NCI-H2227 treated with DMSO at 0.1 percent for 48 hours (cell line): Measurements from ENCODE around the gene ADM.

Source experiments
- DNase-seq: peaks from one replicate; lab custom pipeline; 2025; lab: John Stamatoyannopoulos, UW

The ADM gene

DNA sequence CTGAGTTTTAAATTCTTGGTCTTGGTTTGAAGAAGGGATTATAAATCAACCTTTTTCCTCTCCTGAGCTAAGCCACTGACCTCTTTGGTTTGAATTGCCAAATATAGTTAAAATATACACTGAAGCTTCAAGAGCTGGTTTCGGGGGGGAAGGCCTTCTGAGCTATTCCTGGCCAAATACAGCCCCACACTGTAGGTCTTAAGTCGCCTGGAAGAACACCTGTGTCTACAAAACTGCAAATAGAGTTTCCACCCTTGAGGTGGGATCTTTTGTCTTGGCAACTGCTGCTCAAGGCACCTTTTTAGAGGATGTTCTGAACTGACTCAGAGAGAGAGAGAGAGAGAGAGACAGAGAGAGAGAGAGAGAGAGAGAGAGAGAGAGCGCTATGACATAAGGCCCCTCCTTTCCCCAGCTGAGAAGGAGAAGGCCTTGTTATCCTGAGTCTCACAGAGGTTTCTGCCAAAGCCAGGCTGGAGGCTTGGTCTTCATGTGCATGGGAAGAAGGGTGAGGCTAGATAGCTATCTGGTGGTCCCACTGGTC lies 5.5 kb downstream of the ADM start:
- DNase-seq = no peak

DNA sequence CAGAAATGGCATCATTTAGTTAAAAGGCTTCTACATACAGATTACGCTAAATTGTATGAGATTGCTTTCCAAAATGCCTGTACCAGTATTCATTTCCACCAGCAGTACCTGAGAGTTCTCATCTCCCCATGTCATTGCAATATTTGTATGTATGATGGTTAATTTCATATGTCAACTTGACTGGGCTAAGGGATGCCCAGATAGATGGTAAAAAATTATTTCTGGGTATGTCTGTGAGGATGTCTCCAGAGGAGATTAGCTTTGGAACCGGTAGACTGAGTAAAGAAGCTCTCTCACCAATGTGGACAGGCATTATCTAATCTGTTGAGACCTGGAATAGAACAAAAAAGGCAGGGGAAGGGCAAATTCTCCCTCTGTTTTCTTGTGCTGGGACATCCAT lies 6.9 kb downstream of the ADM start:
- no peak for DNase-seq

DNA sequence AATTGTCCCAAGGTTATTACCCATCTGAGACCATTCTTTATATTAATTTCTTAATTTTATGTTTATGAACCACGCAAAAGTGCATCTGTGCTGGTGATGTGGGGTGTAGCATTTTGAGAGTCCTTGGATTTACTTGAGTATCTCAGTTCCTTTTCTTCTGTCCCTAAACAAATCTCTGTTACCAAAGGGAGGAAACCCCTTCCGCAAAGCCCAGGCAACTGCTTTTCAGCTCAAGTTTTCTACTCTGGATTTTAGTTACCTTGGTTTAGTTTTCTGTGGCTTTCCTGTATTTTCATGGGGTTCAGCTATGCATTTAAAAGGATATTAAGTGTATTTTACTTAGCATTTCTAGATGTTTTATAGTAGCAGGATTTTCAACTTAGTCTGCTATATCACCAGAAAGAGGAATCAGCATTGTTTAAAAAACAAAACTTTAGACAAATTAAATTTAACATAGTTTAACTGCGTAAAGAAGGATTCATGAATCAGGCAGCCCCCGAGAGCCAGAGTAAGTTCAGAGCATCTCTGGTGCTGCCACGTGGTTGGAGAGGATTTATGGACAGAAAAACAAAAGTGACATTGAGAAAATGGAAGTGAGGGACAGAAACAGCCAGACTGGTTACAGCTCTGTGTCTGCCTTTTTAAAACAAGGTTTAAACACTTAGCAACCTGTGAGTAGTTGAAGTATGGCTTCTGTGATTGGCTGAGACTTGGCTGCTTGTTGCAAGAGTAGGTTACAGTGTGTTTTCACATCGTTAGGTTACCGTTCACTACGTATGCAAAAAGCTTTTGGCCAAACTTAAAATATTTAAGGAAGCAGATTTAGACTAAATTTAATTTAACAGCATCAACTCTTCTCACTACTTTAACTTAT lies 9.6 kb downstream of the ADM start:
- DNase-seq = peak; percentile 66

DNA sequence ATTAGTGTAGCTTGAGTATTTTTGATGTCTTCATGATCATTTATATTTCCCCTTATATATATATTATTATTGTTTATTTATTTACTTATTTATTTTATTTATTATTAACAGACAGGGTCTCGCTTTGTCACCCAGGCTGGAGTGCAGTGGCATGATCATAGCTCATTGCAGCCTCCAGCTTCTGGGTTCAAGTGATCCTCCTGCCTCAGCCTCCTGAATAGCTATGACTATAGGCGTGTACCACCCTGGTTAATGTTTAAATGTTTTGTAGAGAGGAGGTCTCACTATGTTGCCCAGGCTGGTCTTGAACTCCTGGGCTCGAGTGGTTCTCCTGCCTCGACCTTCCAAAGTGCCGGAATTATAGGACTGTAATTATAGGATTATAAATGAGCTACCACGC lies 10.2 kb downstream of the ADM start:
- no peak for DNase-seq

DNA sequence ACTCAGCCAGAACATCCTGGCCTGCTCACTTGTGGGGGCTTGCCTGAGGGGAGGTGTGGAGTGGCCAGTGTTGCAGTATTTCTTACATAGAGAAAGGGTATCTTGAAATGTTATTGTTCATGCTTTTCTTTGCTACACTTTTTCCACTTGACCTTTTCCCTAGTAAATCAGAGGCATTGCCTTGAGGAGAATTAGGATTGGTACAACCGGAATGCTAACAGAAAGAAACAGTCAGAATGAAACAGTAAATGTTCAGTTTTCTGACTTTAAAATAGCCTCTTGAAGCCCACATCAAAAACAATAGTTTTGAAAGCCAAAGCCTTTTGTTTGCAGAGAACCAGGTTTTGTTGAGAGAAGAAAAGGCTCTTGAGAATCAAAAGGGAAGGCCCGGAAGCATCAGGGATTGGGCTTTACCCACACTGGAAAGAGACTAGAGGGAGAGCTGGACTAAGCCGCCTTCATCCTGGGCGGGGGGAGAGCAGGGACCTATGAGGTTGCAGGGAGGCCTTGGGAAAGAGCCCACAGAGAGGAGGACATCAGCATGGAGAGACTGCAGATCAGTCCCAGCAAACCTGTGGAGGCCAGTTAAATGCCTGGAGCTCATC lies 12.4 kb downstream of the ADM start:
- peak; percentile 11 for DNase-seq

DNA sequence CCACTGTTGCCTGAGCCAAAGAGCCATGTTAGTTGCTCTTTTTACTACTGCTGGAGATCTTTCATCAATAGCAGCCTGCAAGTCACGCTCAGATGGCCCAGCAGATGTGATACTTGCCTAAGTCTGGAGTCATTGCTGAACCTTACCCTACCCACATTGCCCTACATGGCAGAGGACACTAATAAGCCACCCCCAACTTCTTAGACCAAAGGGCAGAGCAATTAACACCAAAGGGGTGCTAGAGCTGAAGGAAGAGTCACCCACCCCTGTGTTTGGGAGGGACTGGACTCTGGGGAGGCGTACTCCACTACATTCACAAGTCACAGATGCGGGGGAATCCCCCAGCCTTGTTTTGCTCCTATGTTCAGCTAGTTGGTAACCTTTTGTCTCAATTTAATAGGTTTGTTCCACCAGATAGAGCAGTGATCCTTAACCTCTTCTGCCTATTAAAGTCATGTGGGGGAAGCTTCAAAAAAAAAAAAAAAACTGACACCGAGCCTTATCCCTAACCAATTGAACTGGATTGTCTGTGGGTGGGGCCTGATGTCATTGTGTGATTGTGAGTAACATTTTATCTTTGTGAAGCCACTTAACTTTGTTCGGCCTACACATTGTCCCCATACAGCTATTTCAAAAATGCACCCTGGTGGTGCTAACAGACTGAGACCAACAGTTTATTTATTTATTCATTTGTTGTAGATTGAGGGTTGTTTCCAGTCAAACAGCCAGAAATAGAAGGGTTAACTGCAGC lies 13.1 kb downstream of the ADM start:
- no peak for DNase-seq

DNA sequence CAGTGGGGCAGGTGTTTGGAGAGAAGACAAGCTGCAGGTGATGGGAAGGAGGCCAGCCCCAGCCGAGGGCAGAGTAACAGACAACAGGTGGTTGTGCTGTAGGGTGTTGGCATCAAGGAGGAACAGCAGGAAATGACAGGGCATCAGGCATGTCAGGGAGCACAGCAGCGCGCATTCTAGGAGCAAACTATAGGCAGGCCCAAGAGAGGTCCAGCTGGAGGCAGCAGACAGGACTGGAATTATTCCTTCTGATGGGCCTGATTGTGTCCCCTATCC lies 13.6 kb downstream of the ADM start:
- no peak for DNase-seq

DNA sequence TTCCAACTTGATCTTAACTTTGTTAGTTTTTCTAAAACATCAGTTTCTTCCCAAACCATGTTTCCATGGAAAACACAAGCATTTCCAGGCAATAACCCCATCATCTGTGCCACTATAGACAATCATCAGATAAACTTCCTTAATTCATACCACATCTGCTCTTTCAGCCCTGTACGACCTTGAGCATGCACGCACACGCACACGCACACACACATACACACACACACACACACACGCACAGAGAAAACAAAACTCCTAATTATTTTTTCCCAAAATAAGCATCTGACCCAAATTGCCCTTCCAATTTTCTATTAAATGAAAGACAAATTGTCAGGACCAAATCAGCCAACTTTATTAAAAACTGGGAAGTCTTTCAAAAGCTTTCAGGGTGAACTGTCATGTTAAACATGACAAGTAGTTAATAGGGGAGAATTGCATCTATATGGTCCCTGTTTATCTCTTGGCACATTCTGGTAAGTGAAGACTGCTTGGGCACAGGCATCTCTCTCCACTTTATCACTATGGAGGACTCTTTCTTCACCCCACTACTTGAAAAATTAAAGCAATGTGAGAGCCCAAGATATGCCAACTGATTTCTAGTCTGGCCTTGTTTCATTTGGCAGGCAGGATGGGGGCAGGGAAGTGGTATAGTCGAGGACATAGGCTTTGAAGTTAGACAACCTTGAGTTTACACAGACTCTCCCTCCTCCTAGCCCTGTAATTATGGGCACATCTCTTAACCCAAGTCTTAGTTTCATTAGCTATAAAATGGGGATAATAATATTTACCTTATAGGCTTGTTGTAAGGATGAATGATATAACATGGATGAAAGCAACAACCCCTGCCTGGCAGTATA lies 15.1 kb downstream of the ADM start:
- DNase-seq = no peak

DNA sequence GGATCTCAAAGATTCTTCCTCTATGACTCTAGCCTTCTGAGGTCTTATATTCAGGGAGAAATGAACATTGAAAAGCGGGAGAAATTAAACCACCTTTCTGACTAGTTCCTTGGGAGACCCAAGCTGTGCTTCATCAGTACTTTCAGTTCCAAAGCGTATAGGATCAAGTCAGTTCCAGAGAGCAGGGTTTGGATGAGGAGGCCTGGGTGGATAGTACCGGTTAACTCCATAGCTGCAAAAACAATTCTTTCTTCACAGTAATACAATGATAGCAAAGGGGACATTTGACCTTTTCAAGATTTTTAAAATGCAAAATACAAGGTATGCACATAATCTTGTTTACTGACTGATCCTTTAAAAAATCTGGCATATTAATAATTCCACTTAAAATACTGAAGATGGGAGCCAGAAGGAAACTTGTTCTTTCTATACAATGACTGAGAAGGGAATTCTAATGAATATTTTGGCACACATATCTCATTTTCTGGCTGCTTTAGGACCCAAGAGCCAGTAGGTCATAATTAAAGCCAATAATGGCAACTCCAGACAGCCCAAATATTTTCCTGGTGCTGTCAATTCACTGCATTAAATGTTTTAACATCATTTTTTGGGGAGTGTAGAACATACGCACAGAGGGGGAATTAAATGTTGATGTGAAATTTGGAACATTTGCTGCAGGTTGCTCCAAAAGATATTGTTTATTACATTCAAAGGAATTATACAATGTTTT lies 16.0 kb downstream of the ADM start:
- no peak for DNase-seq

DNA sequence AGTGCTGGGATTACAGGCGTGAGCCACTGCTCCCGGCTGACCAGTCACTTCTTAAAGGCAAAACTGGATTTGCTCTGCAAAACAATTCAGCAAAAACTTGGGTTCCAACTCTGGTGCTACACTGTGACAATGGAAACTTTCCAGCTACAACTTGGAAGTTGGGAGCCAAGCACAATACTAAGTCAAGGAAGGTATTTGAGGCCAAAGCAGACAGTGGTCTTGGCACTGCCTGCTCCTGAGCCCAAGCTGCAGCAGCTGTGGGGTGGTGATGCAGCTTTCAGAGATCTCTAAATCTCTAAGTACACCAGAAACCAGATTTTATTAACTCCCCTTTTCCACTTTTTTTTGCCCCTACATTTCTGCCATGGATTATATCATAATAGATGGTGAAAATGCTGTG lies 17.5 kb downstream of the ADM start:
- no peak for DNase-seq

DNA sequence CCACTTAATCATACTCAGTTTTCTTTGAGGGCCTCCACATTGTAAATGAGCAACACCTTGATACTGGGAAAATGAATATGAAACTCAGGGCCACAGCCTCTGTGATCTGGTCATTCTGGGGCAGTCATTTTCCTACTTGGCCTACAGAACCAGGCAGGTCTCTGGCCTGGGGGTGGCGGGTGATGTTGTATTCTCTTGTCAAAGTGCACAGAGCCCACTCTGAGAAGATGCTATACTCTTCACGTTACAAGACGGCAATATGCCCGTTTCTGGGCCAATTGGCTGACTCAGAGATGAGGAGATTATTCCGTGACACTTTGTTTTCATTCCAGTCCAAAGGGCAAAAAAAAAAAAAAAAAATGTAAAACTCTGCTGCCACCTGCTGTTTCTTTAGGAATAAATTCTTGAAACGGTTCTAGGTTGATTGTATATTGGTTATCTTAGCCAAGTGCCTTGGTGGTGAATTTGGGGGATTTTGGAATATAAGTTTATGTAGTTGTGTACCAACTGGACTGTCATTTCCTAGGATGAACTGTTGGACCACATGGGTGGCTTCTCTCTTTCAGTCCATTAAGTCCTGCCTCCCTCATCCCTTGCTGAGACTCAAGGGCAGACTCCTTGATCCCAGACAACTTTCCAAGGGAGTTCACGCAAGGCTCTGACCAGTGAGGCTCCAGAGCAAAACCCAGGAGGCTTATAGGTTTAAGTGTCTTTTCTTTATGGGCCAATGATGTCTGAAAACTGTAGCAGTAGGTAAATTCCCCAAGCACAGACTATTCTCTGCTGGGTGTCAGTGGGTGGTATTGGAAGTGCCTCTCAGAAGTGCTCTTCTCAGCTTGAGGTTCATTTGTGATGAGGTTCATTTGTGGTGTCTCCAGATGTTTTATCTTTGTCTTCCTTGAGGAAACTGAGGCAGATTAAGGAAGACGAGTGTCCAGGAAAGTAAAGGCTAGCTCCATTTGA lies 18.2 kb downstream of the ADM start:
- peak; percentile 63 for DNase-seq

DNA sequence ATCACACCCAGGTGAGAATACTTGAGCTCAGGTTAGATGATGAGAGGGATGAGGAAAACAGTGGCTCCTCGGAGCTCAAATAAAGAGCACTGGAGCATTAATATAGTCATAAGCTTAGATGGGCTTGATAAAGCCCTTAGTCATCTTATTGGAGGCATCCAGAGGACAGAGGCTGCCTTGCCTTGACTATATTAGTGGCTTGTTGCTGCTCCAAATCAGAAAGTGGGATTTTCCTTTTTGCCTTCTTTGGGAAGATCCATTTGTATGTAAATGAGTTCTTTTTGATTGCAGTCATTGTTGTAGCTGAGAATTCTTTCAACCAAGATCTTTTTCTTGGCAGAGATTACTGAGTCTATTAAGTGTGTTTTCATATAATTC lies 18.9 kb downstream of the ADM start:
- DNase-seq = no peak

DNA sequence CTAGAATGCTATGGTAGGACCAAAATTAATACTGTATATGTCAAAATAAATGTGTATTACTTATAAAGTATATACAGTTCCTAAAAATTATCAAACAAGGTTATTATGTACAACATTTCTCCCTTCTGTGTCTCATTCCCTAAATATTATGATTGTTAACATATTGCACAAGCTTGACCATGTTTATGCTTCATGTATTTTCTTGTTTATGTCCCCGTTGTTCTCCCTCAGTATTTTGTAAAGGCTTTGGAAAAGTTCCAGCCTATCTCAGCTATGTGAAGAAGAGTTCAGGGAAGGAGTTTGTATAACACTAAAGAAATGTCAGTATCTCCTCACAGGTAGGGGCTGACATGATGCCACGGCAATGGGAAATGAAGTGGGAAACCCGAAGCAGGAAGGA lies 19.6 kb downstream of the ADM start:
- DNase-seq = no peak

DNA sequence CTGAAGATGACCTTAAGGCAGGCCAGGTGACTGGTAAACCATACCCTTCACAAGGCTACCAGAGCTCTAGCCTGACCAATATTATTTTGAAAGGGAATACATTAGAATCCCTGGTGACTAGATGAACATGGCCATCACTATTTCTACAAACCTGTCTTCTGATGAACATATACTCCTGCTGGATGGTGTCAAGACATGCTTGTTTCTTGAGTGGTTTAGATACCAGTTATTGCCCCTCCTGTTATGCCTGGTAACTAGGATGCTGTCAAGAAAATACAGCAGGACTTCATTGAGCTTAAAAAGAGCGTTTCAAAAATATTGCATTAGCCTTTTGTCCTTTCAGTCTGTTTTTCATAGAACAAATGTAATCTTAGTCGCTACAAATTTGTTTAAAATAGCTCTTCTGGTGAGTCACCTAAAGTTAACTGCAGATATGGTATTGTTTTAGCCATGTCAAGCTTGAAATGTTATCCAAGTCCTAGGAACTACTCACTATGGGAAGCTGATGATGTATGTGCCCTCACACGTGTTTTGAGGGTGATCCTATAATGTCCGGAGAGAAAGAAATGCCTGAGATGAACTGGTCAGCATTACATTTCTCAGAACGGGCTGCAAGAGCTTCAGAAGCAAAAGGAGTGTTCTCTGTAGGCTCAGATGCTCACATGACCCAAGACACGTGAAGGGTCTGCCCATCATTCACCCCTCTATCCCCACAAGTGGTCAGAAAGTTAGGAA lies 20.6 kb downstream of the ADM start:
- DNase-seq = no peak

DNA sequence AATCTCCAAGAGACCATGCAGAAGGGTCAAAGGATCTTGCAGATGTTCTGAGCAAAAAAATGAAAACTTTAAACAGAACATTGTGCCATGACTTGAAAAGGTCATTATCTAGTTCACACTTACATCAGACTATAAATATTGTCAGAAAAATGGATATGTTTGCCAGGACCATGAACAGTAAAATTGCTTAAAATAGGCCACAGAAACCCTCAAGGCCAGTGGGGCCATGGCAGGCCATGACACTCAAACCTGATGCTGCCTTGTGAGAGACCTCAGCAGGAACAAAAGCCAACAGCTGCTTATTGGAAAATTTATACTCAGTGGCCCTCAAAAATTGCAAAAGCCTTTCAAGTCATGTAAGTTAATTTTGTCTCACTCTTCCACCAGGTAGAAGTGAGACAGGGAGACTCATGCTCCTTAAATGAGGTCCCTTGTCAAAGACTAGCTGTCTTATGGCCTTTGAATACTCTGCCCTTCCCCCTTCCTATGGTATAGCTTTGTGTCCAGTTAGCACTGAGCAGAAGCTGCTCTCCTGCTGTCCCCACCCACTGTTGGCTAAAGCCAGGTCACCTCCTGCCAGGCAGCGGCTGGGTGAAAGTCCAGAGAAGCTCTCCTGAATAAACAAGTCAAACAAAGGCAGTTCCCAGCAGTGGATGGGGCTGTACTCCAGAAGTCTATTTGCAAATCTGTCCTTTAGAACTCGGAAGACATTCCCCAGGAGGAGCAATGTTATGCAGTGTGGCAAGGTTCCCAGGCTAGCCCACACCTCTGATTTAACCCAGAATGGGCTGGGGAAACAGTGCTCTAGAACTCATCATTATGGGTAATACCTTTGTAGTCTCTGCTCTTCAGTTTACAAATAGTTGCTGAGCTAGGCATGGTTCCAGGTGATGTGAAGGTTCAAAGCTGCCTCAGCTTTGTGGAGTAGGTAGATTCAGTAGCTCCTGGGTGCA lies 21.4 kb downstream of the ADM start:
- no peak for DNase-seq

DNA sequence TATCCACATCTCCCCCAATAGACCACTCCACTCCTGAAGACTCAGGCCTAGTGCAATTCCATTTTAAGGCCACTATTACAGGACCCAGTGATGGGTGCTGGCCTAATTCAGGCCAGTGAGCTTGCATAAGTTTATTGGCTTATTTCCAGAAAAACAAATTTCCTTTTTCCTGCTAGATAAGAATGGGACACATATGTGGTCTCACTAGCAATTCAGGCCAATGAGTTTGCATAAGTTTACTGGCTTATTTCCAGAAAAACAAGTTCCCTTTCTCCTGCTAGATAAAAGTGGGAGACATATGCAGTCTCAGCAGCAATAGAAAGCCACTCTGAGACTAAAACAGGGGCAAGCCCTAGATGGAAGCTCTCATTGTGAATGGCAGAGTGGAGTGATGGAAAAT lies 22.4 kb downstream of the ADM start:
- DNase-seq = no peak

DNA sequence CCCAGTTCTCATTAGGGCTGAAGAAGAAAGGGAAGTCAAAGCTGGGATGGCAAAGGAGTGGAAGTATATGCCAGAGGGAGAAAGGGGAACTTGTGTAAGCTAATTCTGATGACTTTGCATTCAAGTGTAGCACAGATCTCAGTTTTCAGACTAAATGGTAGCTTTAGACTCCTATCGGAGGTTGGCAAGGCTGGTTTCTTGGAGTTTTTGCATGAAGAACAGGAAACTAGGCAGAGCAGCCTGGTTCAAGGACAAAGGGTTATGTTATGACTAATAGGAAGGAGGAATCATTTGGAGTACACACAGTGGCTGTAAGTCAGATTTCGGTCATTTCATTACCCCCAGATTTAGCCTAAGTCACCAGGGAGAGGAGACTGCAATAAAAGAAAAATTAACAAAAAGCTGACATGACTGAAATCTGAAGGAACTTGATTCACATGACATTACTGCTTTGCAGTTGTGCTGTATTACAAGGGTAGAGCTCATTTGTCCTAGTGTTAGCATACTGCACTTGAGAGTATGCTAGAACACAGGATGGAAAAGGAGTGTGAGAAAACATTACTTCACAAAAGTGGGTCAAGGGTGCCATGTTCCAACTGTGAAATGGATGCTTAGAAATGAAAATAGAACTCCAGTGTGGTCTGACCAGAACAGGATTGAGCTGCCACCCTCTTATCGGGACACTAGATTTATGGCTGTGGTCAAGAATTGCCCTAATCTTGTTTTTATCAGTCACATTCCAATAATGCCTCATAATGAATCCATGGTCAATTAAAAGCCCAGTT lies 23.6 kb downstream of the ADM start:
- DNase-seq = no peak

DNA sequence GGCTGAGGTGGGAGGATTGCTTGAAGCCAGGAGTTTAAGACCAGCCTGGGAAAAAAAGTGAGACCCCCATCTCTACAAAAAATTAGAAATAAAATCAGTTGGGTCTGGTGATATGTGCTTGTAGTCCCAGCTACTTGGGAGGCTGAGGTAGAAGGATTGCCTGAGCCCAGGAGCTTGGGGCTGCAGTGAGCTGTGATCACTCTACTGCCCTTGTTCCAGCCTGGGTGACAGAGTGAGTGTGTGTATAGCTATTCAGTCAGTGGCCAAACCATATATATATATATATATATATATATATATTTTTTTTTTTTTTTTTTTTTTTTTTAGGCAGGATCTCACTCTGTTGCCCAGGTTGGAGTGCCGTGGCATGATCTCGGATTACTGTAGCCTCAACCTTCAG lies 24.5 kb downstream of the ADM start:
- DNase-seq = no peak
